Skeletal muscle satellite cell (primary cell): ENCODE measurements around the gene HS3ST3A1.
"Not testable (repeated sequence)": the region's sequence is repeated elsewhere in the genome, so short reads cannot be mapped to it uniquely, and the experiment has no call there.

Source experiments
- H3K27me3 ChIP-seq: 2 replicates; pipeline ENCODE4 v1.7.0; 2013; ENCODE audit warnings: low read length; ENCODE audit not compliant: control insufficient read depth, insufficient read depth
- H3K36me3 ChIP-seq: 2 replicates; pipeline ENCODE4 v1.7.0; 2013; ENCODE audit warnings: mild to moderate bottlenecking, control low read depth, low read length; ENCODE audit not compliant: insufficient read depth
- H3K4me1 ChIP-seq: 2 replicates; pipeline ENCODE4 v1.7.0; 2013; ENCODE audit warnings: low read length; ENCODE audit not compliant: control insufficient read depth, insufficient read depth
- H3K4me2 ChIP-seq: 2 replicates; pipeline ENCODE4 v1.7.0; 2013; ENCODE audit warnings: mild to moderate bottlenecking, low read length
- H3K4me3 ChIP-seq: 2 replicates; pipeline ENCODE4 v1.7.0; 2013; ENCODE audit warnings: low read length
- H3K9ac ChIP-seq: 2 replicates; pipeline ENCODE4 v1.7.0; 2013; ENCODE audit warnings: mild to moderate bottlenecking, low read depth, low read length, moderate library complexity
- H3K9me3 ChIP-seq: replicated peaks from 2 replicates; pipeline ENCODE4 v1.7.0; 2013; ENCODE audit warnings: mild to moderate bottlenecking, control low read depth, low read length

The HS3ST3A1 gene

DNA sequence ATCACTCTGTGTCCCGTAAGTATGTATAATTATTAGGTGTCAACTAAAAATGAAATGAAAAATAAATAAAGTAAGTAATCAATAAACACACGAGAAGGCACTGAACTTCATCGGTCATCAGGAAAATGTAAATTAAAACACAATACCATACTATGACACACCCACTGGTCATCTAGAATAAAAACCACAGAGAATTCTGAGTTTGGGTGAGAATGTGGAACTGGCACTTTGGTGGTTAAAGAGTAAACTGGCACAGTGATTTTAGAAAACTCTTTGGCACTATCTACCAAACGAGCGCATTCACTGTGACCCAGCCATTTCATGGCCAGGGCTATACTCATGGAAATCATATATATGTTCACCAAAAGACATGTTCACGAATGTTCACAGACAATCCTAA, 98.2 kb downstream of the HS3ST3A1 start:
- Histone ChIP-seq H3K4me1 (peaks cover 3% of the 10 kb centered on the region), H3K4me3 (no peak overlapping the region), H3K36me3 (no peaks in the 10 kb centered on the region), H3K9me3 (no peaks in the 10 kb centered on the region), H3K4me2 (no peak overlapping the region), H3K9ac (no peak overlapping the region), H3K27me3 (no peaks in the 10 kb centered on the region)

DNA sequence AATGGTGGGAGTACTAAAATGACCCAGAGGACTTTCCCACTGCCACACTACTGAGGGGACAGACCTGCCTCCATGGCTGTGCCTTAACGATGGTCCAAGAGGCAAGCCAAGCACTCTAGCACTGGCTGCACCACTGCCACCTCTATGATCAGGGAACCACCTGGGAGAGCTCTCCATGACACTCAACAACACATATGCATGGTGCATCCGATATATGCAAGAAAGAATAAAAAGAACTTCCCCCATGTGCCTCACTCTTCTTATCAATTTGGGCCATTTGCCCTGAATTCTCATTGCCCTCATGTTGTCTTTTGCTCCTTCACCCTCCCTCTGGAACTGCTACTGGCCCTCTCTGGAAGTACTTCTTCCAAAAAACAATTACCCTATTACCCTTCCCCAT, 99.5 kb downstream of the HS3ST3A1 start:
- Histone ChIP-seq H3K9ac (no peak overlapping the region), H3K4me3 (no peak overlapping the region), H3K4me1 (peaks cover 3% of the 10 kb centered on the region), H3K4me2 (no peak overlapping the region), H3K9me3 (no peaks in the 10 kb centered on the region), H3K36me3 (no peaks in the 10 kb centered on the region), H3K27me3 (no peaks in the 10 kb centered on the region)

DNA sequence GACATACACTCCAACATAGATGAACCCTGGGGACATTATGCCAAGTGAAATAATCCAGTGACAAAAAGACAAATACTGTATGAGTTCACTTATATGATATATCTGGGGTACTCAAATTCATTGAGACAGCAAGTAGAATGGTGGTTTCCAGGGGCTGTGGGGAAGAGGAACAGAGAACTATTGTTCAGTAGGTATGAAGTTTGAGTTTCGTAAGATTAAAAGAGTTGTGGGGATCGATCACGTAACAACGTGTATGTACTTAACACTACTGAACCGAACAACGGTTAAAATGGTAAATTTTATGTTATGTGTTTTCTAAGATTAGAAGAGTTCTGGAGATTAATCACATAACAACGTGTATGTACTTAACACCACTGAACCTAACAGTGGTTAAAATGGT, 100.8 kb downstream of the HS3ST3A1 start:
- H3K9me3 ChIP-seq = no peaks in the 10 kb centered on the region
- H3K4me2 ChIP-seq = no peak overlapping the region
- H3K27me3 ChIP-seq = no peaks in the 10 kb centered on the region
- no peak overlapping the region for H3K9ac ChIP-seq
- no peak overlapping the region for H3K4me3 ChIP-seq
- no peaks in the 10 kb centered on the region for H3K36me3 ChIP-seq
- peaks cover 3% of the 10 kb centered on the region for H3K4me1 ChIP-seq

DNA sequence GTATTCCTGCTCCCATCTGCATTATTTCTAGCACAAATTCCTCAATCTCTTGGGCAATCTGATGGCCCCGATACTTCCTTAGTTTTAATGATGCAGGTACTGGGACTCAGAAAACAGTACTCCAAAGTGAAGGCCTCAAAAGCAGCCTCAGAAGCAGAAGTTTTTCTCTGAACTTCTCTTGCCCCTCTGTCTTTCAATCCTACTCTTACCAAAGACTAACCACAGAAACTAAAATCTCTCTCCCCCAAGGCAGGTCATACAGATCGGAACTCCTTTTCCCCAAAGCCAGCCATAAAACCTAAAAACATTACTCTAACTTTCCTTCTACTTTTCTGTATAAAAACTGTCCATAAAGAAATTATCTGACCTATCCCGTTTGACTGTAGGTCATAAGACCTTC, 103.5 kb downstream of the HS3ST3A1 start:
- Histone ChIP-seq H3K4me1 (no peaks in the 10 kb centered on the region), H3K36me3 (peaks cover 9% of the 10 kb centered on the region), H3K27me3 (no peaks in the 10 kb centered on the region), H3K9ac (no peak overlapping the region), H3K9me3 (no peaks in the 10 kb centered on the region), H3K4me3 (no peak overlapping the region), H3K4me2 (no peak overlapping the region)

DNA sequence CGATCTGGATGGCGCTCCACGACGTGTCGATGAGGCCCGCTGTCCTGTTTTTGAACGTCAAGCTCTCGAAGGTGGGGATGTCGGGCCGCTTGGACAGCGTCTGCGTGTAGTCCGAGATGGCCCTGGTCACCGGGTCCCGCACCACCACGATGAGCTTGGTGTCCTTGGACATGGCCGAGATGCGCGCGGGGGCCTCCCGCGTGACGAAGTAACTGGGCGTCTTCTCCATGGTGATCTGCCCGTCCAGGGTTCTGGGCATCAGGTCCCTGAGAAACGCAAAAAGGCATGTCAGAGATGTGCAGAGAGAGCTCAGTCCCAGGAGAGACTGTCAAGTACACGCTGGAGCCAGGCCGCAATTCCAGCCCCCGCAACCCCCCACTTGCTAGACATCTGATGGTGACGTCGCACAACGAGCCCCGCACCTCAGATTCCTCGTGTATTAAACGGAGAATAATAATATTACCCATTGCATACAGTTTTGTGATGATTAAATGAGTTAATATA, 105.1 kb downstream of the HS3ST3A1 start:
- H3K9ac ChIP-seq, H3K4me3 ChIP-seq, H3K36me3 ChIP-seq, H3K4me1 ChIP-seq, H3K9me3 ChIP-seq, H3K4me2 ChIP-seq, H3K27me3 ChIP-seq: not testable (repeated sequence)

DNA sequence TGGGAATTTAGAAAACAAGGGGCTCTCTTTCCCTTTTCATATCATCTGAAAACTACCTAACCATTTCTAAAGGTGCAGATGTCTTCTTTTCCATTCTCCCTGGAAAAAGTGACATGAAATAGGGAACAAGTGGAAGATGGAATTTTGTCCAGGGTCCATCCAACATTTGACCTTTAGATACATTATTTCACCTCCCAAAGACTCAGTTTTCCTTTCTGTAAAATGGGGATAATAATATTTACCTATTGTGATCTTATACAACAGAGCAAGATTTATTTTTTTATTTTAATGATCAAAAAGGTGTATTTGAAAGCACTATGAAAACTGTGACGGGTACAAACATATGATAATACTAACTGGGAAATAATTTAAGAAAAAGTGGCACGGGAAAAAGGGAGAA, 106.3 kb downstream of the HS3ST3A1 start:
- no peaks in the 10 kb centered on the region for H3K9me3 ChIP-seq
- peaks cover 8% of the 10 kb centered on the region for H3K4me1 ChIP-seq
- peaks cover 9% of the 10 kb centered on the region for H3K36me3 ChIP-seq
- H3K4me3 ChIP-seq = no peak overlapping the region
- H3K4me2 ChIP-seq = no peak overlapping the region
- no peak overlapping the region for H3K9ac ChIP-seq
- no peaks in the 10 kb centered on the region for H3K27me3 ChIP-seq

DNA sequence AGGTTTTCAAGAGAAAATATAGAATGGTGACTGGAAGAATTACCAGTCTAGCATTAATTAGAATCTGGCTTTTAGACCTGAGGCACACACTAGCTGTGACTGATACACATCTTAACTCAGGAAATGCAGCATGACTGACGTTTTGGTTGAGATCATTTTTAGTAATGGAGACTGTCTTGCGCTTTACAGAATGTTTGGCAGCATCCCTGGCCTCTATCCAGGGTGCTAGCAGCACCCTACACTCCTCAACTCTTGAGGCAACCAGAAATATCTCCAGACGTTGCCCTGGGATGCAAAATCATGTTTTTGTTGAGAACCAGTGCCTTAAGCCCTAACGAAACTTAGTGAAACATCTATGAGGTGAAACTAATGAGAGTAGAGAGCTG, 109.0 kb downstream of the HS3ST3A1 start:
- H3K4me2 ChIP-seq = no peak overlapping the region

DNA sequence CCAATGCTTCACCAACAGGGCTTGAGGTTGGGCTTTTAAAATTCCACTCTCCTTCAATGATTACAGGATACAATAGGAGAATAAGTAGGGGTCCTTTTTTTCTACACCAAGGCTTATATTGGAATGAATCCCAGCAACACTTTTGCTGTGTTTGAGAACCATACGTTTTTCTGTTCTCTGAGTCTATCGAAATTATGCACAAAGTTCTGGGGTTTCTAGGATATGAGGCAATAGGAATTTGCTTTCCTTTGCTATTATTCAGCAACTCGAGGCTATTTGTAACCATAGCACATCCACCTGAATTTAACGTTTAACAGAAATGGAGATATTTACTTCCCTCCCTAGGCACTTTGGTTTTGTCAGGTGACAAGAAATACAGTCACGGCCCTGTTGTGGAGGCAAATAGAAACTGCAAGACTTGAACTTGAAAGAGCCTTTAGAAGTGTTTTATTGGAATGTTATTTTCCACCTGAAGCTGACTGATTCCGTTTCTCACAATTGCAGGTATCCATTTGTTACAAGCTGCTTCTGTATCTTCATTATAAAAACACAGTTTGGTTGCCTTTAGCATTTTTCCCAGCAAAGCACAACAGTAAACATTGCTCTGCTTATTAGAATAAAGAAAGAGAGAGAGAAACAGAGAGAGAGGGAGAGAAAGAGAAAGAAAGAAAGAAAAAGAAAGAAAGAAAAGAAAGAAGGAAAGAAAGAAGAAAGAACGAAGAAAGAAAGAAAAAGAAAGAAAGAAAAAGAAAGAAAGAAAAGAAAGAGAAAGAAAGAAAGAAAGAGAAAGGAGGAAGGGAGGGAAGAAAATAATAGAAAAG, 109.6 kb downstream of the HS3ST3A1 start:
- Histone ChIP-seq H3K9ac (no peak overlapping the region), H3K4me2 (no peak overlapping the region), H3K9me3 (no peaks in the 10 kb centered on the region), H3K4me1 (peaks cover 9% of the 10 kb centered on the region), H3K4me3 (no peak overlapping the region), H3K36me3 (peaks cover 9% of the 10 kb centered on the region), H3K27me3 (no peaks in the 10 kb centered on the region)

More for the DNA sequence above, 109.0 kb downstream of the HS3ST3A1 start:
- no peaks in the 10 kb centered on the region for H3K9me3 ChIP-seq
- H3K4me1 ChIP-seq = peaks cover 9% of the 10 kb centered on the region
- peaks cover 9% of the 10 kb centered on the region for H3K36me3 ChIP-seq
- no peak overlapping the region for H3K9ac ChIP-seq
- H3K4me3 ChIP-seq = no peak overlapping the region
- H3K27me3 ChIP-seq = no peaks in the 10 kb centered on the region

DNA sequence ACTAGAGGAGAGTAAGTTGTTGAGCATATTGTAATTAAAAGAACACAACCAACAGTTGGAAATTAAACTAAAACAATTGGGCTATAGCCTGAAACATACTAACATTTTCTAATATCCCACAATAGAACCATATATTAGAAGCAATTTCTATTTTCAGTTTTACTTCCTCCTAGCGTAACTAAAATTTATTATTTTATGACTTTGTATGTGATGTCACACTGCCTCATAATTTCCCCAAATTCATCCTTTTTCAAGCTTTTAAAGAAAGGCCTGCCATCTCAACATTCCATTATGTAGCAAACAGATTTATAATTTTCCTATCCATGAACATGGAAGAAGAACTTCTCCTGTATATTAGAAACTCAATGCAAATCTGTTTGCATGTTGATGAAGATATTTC, 110.2 kb downstream of the HS3ST3A1 start:
- H3K4me1 ChIP-seq = peaks cover 9% of the 10 kb centered on the region
- H3K9me3 ChIP-seq = no peaks in the 10 kb centered on the region
- H3K4me3 ChIP-seq = no peak overlapping the region
- no peak overlapping the region for H3K9ac ChIP-seq
- peaks cover 9% of the 10 kb centered on the region for H3K36me3 ChIP-seq
- no peak overlapping the region for H3K4me2 ChIP-seq
- no peaks in the 10 kb centered on the region for H3K27me3 ChIP-seq

DNA sequence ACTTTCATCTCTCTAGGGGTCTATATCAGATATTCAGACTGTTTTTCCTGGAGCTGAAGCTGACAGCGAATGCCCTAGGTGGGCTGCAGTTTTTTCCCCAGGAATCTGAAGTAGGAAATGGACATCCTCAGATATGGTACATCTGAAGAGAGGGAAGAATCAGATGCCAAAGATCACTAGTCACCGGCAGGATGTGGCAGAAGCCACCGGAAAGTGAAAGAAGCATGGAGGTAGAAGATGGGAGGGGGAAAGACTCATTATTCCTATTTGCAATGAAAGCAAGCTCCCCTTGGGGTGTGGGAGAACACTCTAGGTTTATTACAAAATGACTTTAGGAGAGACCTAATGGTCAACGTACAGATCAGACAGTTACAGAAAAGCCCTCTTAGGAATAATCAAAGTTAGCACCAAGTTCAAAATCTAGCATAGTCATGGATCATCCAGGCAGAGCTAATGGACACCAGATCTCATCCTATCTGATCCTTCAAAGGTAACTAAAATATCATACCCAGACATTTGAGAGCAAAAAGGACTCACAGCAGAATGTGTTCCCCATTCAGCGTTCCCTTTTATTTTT, 110.7 kb downstream of the HS3ST3A1 start:
- Histone ChIP-seq H3K9me3 (no peaks in the 10 kb centered on the region), H3K9ac (no peak overlapping the region), H3K4me3 (no peak overlapping the region), H3K36me3 (peaks cover 9% of the 10 kb centered on the region), H3K27me3 (no peaks in the 10 kb centered on the region), H3K4me2 (no peak overlapping the region), H3K4me1 (peaks cover 9% of the 10 kb centered on the region)

DNA sequence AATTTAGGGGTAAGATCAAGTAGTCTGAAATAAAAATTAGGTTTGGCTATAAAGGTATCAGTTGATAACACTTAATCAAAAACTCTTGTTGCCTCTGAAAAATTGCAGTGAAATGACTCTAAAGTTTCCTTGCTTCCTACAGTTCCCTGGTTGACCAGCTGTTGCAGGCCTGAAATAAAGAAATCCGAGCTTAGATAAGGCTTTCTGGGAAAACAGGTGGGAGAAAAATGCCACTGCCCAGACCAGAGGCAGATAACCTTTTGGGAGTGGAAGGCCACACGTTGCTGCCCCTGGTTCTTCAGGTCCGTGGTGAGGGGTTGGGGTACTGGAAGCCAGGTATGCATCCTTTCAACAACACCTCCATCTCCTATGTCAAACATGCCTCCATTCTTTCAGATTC, 111.3 kb downstream of the HS3ST3A1 start:
- Histone ChIP-seq H3K4me2 (no peak overlapping the region), H3K27me3 (no peaks in the 10 kb centered on the region), H3K9ac (no peak overlapping the region), H3K4me1 (peaks cover 9% of the 10 kb centered on the region), H3K4me3 (no peak overlapping the region), H3K9me3 (no peaks in the 10 kb centered on the region), H3K36me3 (peaks cover 7% of the 10 kb centered on the region)

DNA sequence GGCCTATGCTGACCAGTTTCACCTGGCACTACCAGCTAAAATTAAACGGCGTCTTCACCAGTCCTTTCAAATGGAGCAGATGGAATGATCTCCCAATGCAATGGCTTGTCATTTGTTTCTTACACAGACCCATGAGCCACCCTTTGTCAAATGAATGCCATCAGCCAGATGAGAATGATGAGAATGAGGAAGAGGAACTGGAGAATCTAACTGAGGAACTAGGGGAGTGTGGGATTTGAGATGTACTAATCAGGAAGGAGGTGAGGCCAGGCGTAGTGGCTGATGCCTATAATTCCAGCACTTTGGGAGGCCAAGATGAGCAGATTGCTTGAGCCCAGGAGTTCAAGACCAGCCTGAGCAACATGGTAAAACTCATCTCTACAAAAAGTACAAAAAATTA, 116.4 kb downstream of the HS3ST3A1 start:
- peaks cover under 1% of the 10 kb centered on the region for H3K4me1 ChIP-seq
- no peak overlapping the region for H3K9ac ChIP-seq
- H3K9me3 ChIP-seq = no peaks in the 10 kb centered on the region
- no peak overlapping the region for H3K4me2 ChIP-seq
- no peaks in the 10 kb centered on the region for H3K36me3 ChIP-seq
- H3K27me3 ChIP-seq = no peaks in the 10 kb centered on the region
- no peak overlapping the region for H3K4me3 ChIP-seq
